CD4-positive, alpha-beta T cell treated with Interleukin-1 beta for 1 hour (primary cell): ENCODE measurements around the gene ST8SIA4.

Experiments
- DNase-seq, 2 donors: peaks; one replicate each; pipeline ENCODE4 v3.0.0-alpha.2; 2020 to 2022

Gene ST8SIA4

DNA sequence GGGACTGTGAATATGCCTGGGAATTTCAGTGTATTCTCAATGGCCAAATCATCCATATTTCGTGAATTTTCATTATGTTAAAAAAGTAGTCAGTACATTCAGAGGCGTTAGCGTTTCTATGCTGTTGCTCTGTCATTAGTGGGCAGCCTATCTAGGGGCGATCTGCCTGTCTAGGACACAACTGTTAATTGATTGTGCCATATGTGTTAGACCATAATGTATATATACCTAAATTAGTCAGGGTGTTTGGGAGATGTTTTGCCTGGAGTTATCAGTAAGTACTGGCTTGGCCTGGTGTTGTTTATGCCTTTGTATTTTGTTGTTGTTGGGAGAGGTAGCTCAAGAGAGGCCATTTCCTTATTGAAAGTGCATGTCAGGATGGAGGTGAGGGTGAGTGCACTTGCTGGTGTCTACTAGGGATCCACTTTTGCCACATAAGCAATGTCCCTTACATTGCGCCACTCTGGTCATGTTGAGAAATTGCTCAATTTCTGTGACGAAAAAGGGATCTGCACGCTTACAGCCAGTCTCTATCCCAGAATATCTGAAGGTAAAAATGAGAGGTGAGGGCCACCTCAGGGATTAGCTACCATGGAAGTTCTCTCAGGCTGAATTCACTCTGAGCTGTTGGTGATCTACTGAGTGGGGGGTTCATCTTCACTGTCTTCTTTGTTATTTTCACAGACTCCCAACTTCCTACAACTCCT lies 123.3 kb downstream of the ST8SIA4 start:
- DNase-seq, result peak; percentile 11 to 55

DNA sequence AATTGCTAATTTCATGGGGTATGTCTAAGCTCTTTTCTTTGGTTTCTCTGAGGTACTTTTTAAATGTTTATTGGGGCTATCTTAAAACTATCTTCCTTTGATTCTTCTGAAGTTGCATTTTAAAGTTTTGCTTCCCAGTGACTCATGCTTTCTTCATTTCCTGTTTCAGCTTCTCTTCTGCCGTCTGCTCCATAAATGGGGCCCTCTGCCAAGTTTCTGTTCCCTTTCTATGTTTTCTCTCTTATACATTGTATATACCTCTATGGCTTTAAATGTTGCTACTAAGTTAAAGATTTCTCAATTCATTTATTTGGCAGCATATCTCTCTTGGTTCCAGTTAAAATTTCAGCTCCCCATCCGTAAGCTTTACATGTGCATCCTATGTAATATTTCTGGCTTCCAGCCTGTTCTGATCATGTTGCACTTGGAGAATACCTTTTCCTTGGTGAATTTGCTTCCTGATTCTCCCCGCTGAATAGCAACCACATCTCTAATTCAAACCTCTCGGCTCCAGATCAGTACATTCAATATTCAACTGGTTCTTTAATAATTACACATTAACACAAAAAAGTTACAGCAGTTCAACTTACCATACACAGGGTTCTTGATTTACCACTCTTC lies 125.3 kb downstream of the ST8SIA4 start:
- DNase-seq, result peak; percentile 11 to 49

DNA sequence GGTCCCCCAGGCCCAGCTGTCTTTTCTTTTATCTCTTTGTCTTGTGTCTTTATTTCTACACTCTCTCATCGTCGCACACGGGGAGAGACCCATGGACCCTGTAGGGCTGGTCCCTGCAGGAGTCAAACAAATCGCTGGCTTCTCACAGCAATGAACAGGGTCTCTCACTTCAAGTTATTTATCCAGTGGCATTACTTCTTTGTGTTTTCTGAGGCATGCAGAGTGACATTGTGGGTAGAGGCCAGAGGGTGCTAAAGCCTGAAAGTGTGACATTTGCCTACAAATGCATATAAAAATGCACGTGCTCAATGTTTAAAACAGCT lies 127.6 kb downstream of the ST8SIA4 start:
- no peak for DNase-seq

DNA sequence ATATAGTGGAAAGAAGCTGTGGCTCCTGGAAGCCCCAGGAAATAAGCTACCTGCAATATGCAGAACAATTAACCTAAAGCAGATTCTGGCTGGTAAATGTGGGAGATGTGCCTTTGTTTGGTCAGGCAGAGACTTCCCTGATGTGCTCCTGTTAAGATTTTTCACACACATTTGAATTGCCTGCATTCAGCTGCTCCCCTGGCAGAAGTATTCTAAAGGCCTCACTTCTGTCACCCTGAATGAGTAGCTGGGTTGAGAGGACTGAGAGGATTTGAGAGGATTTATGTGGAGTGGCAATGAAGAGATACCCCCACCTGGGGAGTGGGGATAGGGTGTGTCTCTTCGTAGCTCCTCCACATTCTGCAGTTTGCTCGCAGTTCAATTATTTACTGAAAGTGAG lies 130.5 kb downstream of the ST8SIA4 start:
- no peak for DNase-seq

DNA sequence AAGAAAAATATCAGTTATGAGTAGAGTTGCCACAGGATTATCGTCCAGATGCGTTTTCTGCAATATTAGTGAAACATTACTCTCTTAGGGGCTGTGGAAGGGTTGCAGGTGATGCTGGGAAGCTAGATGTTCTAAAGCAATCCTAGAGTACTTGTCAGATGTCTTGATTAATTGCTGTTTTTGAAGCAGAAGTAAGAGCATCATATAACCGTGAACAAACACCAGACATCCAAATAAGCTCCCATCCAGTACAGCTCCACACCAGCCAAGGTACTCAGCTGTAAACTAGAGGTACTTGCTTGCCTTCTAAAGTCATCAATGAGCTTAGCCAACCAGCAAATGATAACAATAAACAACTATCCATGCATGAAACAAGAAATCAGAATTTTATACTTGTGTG lies 131.1 kb downstream of the ST8SIA4 start:
- no peak for DNase-seq

DNA sequence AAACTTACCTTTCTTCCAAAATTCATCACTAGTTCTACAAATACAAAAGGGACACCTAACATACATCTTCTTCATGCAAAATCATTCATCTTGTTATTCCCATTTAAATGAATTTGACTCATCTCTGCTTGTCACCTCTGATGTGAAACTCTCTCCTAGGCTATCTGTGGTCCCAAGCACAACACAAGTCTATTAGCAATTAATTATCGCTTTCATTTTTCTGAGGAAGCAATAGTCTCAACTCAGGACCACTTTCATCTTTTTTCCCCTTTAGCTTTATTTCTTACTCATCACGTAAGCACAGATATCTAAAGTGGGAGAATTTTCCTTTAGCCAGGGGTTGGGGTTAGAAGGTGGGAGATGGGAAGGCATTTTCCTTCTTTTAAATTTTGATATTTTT lies 131.9 kb downstream of the ST8SIA4 start:
- no peak for DNase-seq

DNA sequence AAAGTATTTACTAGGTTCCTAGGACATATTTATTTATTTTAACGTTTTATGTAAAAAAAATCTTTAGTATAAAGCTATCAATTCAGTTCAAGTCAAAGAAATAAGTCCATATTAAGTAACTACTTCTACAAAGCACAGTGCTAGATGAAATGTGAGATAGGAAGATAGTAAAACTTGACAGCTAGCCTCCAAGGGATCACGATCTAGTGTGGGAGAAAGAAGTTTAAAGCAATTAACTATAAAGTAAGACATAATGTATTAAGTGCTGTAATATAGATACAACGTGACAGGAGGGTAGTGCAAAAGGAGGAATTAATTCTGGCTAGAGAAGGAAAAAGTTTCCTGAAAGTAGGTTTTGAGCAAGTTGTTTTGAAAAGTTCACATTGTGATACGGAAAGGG lies 134.9 kb downstream of the ST8SIA4 start:
- no peak for DNase-seq

DNA sequence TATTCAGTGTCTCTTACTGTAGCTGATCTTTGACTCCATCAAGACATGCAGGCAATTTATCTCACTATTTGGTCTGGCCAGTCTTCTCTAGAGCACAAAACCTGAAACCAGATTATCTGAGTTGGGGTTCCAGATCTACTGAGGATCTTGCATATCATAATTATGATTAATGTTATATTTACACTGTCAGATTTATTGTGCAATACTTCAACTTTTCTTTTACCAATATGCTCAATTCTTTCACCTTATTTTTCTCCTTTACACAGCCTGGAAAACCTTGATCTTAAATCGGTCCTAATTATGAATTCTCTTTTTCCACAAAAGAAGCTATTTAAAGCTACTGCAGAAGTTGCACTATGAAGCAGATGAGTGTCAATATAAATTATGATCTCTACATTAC lies 140.1 kb downstream of the ST8SIA4 start:
- DNase-seq, result no peak

DNA sequence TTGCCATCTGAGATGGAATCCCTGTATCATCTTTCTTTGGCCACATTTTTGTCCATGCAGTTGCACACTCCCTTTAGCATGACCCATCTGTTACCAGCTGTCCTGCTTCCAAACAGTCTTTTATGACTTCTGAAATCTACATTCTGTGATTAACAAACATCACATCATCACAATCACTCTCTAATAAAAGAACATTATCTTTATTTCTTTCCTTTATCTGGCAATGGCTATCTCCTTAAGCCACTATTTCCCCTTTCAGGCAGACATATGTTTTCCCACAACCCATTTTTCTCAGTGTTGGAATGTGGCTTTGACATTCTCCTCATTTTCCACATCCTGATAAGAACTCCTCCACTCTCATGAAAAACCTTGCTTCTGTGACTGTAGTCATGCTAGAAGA lies 141.0 kb downstream of the ST8SIA4 start:
- DNase-seq, result no peak

DNA sequence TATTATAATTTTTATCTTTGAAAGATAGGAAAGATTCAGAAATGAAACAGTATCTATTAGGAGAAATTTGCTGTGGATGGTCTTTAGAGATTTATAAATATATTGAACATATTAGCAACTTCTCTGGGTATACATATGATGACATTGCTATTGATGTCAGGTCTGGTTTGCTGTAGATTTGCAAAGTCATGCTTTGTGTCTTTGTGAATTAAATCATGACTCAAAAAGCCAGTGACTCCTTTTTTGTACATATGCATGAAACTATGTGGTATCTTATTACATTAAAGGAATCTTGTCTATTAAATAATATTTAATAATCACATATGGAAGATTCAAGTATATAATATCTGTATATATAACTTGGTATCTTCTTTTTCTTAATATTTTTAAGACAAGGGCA lies 141.9 kb downstream of the ST8SIA4 start:
- DNase-seq, result no peak

DNA sequence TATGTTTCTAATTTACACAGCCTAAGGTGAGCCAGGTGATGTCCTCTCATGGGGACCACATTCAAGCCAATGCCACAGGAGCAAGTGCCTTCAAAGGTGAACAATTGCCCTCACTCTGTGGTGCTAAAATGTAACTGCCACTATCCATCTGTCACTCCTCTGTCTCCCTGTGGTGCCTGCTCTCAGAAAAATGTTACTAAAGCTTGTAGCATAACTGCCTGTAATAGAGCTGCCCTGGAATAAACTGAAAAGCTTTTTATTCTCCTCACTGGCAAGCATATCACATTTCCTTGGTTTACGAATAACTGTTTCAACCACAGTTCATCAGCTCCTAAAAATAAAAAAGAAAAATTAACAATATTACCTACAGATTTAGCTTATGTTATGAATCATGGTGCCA lies 142.4 kb downstream of the ST8SIA4 start:
- DNase-seq, result no peak

DNA sequence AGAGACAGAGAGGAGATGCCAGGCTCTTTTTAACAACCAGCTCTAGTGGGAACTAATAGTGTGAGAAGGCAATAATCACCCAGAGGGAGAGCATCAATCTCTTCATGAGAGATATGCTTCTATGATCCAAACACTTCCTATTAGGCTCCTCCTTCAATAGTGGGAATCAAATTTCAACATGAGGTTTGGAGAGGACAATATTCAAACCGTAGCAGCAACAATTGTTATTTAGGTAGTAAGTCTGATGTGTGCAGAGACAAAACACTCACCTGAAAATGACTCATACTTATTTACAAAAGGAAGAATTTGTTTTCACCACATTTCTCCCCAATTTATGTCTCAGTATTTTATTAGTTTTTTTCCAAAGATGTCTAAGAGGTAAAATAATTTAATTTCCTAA lies 144.3 kb downstream of the ST8SIA4 start:
- no peak for DNase-seq

DNA sequence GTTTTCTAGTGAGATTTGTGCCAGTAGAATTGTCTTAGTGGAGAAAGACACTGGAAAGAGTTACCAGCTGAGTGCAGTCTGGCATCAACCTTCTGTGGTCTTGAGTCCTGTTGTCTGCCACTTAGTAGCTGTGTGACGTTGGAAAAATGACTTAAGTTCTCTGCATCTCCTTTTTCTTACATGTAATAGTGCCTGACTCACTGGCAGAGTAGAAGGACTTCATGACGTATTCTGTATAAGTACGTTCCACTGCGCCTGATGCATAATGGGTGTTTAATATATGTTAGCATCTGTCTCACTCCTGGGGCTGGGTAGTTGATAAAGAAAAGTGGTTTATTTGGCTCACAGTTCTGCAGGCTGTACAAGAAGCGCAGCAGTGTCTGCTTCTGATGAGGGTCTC lies 144.8 kb downstream of the ST8SIA4 start:
- DNase-seq, result no peak

DNA sequence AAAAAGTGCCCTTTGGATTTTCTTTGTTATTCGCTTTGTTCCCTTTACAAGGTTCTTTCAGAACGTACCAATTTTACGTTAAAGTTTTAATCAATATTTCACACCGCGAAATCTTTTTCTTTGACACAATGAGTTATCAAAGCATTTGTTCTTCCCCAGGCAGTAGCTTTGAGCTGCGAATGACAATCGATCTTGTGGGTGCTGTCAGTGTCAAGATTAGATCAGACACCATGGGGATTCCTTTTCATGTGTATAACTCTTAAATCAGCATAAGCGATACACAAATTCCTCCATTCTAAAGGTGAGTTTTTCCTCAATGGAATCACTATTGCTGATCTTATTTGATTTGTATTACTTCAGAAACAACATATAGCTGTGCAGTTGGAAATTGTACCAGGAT lies 145.5 kb downstream of the ST8SIA4 start:
- no peak for DNase-seq
